HFF-Myc (cell line): Measurements from ENCODE around the gene PRSS57.

ENCODE experiments used
- DNase-seq: peaks from one replicate; pipeline ENCODE4 v3.0.0-alpha.2; 2011; ENCODE audit warnings: low read depth; ENCODE audit errors: extremely low read depth
- H3K4me3 ChIP-seq: replicated peaks from 2 replicates; pipeline ENCODE4 v1.5.1; 2011; ENCODE audit warnings: low read depth, mild to moderate bottlenecking, control low read depth, low read length
- TF ChIP-seq, protein P1 (sequence below): IDR thresholded peaks from 2 replicates; pipeline ENCODE4 v1.5.1; 2012; ENCODE audit warnings: mild to moderate bottlenecking, low read depth, low read length, control low read depth; ENCODE audit errors: missing control alignments

PRSS57 gene

DNA sequence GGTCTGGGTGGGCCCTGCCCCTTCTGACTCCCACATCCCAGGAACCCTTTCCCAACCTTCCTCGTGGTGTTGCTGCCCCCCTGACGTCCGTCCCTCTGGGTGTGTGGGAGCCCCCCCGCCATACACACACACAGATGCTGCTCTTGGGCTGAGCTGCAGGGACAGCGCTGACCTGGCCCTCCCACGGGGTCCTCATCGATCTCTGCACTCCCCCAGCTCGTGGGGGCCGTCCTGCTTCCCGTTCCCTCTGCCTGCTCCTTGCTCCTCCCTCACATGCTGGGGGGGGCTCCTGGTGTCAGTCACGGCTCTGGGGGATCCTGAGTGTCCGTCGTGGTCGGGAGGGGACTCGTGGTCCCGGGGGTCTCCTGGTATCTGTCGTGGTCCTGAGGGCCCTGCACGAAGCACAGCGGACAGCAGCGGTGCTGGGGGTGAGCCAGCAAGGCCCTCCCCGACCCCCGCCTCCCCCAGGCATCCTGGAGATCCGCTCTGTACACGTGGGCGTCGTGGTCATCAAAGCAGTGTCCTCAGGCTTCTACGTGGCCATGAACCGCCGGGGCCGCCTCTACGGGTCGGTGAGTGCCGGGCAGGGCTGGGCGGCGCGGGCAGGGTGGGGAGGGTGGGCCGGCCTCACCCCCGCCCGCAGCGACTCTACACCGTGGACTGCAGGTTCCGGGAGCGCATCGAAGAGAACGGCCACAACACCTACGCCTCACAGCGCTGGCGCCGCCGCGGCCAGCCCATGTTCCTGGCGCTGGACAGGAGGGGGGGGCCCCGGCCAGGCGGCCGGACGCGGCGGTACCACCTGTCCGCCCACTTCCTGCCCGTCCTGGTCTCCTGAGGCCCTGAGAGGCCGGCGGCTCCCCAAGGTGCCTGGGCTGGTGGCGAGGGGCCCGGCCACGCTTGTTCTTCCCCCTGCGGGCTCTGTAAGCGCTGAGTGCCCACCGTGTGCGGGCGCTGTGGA, 52.2 kb downstream of the PRSS57 start:
- TF ChIP-seq, protein P1, sequence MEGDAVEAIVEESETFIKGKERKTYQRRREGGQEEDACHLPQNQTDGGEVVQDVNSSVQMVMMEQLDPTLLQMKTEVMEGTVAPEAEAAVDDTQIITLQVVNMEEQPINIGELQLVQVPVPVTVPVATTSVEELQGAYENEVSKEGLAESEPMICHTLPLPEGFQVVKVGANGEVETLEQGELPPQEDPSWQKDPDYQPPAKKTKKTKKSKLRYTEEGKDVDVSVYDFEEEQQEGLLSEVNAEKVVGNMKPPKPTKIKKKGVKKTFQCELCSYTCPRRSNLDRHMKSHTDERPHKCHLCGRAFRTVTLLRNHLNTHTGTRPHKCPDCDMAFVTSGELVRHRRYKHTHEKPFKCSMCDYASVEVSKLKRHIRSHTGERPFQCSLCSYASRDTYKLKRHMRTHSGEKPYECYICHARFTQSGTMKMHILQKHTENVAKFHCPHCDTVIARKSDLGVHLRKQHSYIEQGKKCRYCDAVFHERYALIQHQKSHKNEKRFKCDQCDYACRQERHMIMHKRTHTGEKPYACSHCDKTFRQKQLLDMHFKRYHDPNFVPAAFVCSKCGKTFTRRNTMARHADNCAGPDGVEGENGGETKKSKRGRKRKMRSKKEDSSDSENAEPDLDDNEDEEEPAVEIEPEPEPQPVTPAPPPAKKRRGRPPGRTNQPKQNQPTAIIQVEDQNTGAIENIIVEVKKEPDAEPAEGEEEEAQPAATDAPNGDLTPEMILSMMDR, result no peak
- no peak for DNase-seq
- H3K4me3 ChIP-seq, result no peak overlapping the region

DNA sequence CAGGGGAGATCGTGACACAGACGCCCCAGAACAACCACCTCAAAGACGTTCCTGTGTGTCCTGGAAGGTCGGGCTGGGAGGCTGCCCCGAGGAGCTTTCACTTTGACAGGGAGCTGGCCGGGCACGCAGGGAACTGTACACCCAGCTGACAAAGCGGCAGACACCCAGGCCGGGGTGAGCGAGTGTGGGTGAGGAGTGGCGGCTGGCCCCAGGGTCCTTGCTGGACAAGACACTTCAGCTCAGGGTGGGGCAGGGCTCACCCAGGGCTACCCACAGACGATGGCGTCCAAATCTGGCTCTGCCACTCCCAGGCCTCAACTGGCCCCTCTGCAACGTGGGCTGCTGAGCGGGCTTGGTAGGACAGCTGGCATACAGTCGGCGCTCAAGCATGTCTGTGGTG, 53.5 kb downstream of the PRSS57 start:
- no peak overlapping the region for H3K4me3 ChIP-seq
- DNase-seq, result no peak
- TF ChIP-seq, protein P1, result no peak

DNA sequence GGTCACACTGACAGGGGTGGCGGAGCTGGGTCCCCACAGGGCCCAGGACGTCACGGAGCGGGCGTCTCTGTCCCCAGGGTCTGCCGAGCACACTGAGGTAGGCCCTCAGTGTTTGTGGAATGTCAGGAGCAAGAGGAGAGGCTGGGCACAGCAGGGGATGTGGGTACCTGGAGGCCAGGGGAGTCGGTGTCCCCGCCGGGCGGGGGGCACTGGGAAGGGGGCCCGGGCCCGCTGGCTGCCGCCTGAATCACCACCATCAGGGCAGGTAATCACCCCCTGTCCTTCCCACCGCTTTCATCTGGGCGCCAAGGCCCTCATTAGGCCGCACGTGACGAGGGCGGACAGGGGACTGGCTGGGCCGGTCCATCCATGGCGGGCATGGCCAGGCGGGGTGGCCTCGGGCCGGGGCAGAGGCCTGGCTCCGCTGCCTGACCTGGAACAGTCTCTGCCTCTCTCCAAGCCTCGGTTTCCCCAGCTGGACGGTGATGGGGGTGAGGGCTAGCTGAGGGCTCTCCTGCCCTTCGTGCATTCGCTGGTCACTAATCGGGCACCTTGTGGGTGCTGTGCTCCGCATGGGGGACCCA, 54.6 kb downstream of the PRSS57 start:
- H3K4me3 ChIP-seq, result no peak overlapping the region
- TF ChIP-seq, protein P1, result no peak
- no peak for DNase-seq

GRCh38 chr19:640161-640558, 55.1 kb downstream of the PRSS57 start:
- TF ChIP-seq, protein P1, result no peak
- H3K4me3 ChIP-seq, result no peak overlapping the region
- DNase-seq, result no peak

GRCh38 chr19:639253-640160, 55.7 kb downstream of the PRSS57 start, which contains the start of gene FGF22:
Gene FGF22, plus strand, starts transcription at chr19:639879. Its CDS starts 47 bp downstream, at chr19:639926.
- H3K4me3 ChIP-seq, result peak within 1 kb of the TSS; percentile 24
- TF ChIP-seq, protein P1, result no peak
- no peak for DNase-seq

- DNase-seq, result no peak
- TF ChIP-seq, protein P1, result no peak
- H3K4me3 ChIP-seq, result no peak overlapping the region
These were observed 56.4 kb downstream of the PRSS57 start for GRCh38 chr19:638906-639252.
